Activated T-cell treated with anti-CD3 and anti-CD28 coated beads for 1 hour (primary cell): ENCODE measurements around the gene SELENON.
A peak's percentile ranks its signal among the peaks of the same experiment; 100 is the strongest.
"Not testable (repeated sequence)": the region's sequence is repeated elsewhere in the genome, so short reads cannot be mapped to it uniquely, and the experiment has no call there.

ENCODE experiments used
- DNase-seq: peaks from one replicate; pipeline ENCODE4 v3.0.0-alpha.2; 2020; ENCODE audit warnings: low read depth

Gene SELENON

GRCh38 chr1:25831569-25832196 is 31.7 kb downstream of the SELENON start:
- DNase-seq: no peak

DNA sequence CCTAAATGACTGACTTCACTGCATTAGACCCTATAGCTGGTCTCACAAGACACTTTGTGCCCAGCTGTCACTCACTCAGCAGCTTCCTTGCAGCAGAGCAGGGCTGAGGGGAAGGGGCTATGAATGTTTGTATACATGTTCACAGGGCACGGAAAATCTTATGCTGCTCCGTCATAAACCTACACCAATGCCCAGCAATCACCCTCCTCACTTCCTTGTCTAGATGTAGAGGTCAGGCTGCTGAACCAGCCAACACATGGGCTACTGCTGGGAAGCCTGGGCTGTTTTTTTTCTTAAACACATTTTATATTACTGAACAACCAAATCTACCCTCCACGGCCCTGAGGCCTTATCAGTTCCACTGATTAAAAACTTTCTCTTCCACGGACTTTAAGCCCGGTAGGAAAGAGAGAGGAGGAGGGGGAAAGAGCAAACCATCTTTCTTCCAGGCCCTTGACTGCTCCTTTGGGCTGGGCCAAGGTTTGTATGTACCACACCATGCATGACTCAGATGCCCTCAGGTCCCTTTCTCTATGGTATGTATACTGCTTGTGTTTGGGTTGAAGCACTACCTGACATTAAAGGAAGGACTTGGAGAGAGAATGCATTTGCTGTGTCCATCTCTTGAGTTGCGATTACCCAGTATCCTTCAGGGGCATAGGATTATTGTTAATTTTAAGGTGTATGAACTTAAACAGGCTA is 32.5 kb downstream of the SELENON start:
- DNase-seq: no peak

DNA sequence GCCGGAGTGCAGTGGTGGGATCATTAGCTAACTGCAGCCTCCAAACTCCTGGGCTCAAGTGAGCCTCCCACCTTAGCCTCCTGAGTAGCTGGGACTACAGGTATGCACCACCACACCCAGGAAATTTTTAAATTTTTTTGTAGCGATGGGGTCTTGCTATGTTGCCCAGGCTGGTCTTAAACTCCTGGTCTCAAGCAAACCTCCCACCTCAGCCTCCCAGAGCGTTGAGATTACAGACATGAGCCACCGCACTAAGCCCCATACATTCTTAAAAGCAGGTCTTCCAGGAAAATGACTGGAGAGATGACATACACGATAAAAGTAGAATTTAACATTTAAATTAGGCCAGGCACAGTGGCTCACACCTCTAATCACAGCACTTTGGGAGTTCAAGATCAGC is 33.2 kb downstream of the SELENON start:
- DNase-seq: no peak

DNA sequence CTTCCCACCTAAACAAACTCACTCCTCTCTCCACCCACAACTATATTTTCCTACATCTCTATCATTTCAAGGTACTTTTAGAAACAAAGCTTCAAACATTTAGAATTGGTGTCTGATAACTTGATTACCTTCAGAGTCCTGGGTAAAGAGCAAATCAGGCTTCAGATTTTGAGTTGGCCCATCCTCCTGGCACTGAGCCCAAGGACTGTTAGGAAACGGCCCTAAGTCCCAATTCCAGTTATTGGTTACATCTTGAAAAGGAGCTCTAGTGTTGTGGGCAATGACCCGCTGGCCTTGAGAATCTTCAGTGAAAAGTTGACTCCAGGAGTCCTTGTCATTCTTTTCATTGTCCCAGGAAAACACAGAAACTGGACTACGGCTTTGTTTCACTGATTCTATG is 34.9 kb downstream of the SELENON start:
- DNase-seq: no peak

- no peak for DNase-seq
Observed at GRCh38 chr1:25836695-25837094, 36.7 kb downstream of the SELENON start.

GRCh38 chr1:25837262-25837875 is 37.4 kb downstream of the SELENON start:
- DNase-seq: no peak

DNA sequence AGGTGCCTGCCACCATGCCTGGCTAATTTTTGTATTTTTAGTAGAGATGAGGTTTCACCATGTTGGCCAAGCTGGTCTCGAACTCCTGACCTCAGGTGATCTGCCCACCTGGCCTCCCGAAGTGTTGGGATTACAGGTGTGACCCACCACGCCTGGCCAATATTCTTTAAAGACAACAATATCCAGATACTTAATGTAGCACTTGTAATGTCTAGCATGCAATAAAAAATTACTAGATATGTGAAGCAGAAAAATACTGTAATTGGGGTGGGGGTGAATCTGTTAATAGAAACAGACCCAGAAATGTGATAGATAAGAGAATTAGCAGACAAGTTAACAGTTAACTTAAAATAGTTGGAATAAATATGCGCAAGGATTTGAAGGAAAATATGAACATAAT is 39.8 kb downstream of the SELENON start:
- DNase-seq: not testable (repeated sequence)

- no peak for DNase-seq
Observed at GRCh38 chr1:25843483-25843882, 43.5 kb downstream of the SELENON start.

GRCh38 chr1:25844536-25845337 is 44.7 kb downstream of the SELENON start:
- DNase-seq: no peak

DNA sequence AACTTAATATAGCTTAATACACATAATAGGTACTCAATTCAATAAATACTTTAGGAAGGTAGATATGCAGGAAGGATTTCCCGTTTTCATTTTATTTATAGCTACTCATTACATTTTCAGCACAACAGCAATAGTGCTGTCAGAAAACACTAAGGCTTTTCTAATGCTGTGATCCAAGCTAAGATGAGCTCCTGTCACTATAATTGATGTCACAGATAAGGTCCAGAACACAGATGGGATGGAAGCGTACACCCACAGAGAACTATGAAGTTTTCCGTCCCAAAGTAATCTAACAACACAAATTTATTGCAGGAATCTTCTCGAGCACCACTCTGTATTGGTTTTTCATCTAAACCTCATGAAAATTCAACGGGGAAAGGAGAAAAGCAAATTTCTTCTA is 45.7 kb downstream of the SELENON start:
- no peak for DNase-seq

GRCh38 chr1:25847929-25848328 is 47.9 kb downstream of the SELENON start:
- DNase-seq: no peak

- DNase-seq: no peak
Observed at GRCh38 chr1:25848531-25848930, 48.5 kb downstream of the SELENON start.

DNA sequence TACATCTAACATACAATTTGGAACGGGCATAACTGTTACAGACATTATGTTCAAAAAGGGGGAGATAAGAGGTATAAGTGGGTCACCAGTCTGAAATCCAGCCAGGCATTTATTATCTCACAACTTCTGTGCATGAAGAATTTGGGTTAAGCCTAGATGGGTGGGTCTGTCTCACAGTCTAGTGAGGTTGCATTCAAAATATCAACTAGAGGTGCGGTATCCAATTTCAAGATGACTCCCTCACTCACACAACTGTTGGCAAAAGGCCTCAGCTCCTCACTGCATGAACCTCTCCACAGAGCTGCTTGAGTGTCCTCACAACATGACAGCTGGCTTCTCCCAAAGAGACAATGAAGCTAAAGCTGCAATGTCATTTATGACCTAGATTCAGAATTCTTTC is 54.6 kb downstream of the SELENON start:
- no peak for DNase-seq

GRCh38 chr1:25856856-25857255 is 56.9 kb downstream of the SELENON start:
- DNase-seq: no peak

DNA sequence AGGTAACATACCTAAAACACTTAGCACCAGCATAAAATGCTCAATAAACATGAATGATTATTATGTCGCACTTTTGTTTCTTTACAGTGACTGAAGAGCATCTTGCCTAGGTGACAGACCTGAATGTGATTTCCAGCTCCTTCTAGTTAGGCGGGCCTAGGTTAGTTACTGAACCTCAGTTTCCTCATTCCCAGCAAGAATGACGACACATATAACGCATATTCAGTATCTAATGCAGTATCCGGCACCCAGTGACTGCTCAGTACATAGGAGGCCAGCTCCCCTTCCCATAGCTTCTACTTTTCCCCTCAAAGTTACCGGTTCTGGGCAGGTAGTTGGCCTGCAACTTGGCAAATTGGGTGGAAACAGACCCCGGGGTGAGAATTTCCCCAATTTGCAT is 58.5 kb downstream of the SELENON start:
- DNase-seq: no peak

DNA sequence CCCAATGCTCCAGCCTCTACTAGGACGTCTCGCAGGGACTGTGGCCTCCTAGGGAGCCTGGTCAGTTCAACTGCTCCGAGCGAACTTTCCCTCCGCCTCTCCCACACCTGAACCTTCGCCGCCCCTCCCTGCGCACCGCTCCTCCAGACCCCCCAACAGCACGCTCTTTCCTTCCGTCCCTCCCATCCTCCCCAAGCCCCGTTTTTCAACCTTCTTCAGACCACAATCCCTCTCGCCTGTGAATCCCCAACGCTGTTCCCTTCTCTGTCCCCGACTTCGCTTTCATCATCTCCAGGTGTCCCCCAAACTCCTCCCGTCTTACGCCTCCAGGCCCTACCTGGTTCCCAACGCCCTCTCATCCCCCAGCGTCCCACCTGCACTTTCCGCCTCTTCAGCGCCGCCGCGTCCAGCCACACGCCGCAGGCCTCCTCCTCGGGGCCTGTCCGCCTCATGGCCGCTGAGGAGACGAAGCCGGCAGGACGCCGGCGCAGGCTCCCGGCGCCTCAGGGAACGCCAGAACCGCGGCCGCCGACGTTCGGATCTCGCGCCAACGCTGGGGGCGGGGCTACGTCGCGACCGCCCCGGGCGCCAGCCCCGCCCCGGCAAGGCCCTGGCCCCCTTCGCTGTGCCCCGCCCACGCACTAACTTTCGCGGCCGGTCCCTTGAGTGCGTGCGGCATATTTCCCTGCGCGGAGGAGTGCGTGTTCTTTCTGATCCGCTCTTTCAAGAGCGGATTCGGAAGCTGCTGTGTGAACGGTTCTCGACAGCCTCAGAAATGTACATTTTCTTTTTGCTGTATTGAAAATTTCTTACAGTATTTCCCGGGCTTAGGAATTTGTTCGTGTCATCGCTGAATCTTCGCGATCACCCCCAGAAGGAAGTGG is 59.2 kb downstream of the SELENON start, which contains the start of gene AUNIP:
AUNIP (minus strand) TSS at position 552 of the 884 bp plus-strand sequence; CDS start at position 452, 100 bp downstream.
- DNase-seq: peak; percentile 89

GRCh38 chr1:25861316-25862286 is 61.6 kb downstream of the SELENON start:
- no peak for DNase-seq

DNA sequence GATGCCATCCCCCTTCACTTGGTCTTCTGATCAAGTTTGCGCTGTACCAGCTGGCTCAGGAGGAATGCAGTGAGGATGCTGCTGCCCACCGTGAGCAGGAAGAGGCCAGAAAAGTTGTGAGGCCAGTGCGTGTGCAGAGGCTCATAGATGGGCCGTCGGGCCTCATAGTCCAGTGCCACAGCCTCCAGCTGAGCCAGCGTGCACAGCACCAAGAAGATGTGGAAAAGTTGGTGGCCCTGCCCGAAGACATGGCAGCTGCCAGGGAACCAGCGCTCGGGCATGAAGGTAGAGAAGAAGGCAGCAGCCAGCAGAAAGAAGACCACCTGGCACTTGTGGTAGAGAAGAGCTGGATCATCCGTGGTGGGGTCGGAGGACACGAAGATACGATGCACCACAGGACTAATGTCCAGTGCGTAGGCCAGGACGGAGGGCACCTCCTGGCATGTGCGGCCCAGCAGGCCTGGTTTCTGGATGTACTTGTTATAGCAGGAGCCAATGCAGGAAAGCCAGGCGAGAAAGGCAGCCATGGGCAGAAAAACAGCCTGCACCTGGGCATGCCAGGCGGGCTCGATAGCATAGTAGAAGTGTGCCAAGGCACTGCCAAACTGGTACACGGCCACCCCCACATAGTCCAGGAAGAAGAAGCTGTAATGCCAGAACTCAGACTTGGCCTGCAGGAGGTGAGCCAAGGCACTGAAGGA is 62.9 kb downstream of the SELENON start:
- DNase-seq: no peak

- DNase-seq: no peak
Observed at GRCh38 chr1:25863486-25864262, 63.7 kb downstream of the SELENON start.
